Endothelial cell of umbilical vein (primary cell): Measurements from ENCODE around the gene EFTUD2. TPM values are rescaled to one million over a fixed set of nuclear protein-coding genes. Genes with fewer than 3 reads are reported as not detected.
"Not testable (repeated sequence)": the region's sequence is repeated elsewhere in the genome, so short reads cannot be mapped to it uniquely, and the experiment has no call there.

Experiments
- BruUV-seq: library from RNA; stranded (reverse); fragments of 400-500 nt; replicated peaks from 2 replicates; lab custom pipeline; 2021; lab: Mats Ljungman, UMichigan
- CTCF ChIA-PET: fragments of 300-600, 350-600 bp; sonication (Branson Sonifier 250); formaldehyde crosslinking; loops from one replicate; lab custom pipeline; 2021; ENCODE audit warnings: antibody characterized with exemption, inconsistent platforms; lab: Charles Lee
- POLR2A ChIA-PET: fragments of 300-600, 350-600 bp; sonication (Branson Sonifier 250); formaldehyde crosslinking; loops from one replicate; lab custom pipeline; 2021; ENCODE audit warnings: antibody characterized with exemption, inconsistent platforms; lab: Charles Lee
- DNase-seq: peaks from one replicate; pipeline ENCODE4 v3.0.0-alpha.2; 2011; ENCODE audit warnings: low read depth, low spot score
- FAIRE-seq: peaks from 2 replicates; lab custom pipeline; 2011; peaks lifted over from hg19 to GRCh38; lab: Jason Lieb, UNC
- H2AFZ ChIP-seq: 2 replicates; pipeline ENCODE4 v1.6.0; 2012; ENCODE audit warnings: low read depth, low read length, control low read depth, inconsistent platforms
- H3K27ac ChIP-seq: 2 replicates; pipeline ENCODE4 v1.5.1; 2011; ENCODE audit warnings: low read depth, mild to moderate bottlenecking, control low read depth, low read length, moderate library complexity; ENCODE audit not compliant: insufficient read depth
- H3K27me3 ChIP-seq, 2 experiments: 2 replicates each; pipeline versions ENCODE4 v1.6.0 to v1.6.1; 2011; ENCODE audit warnings: low read length in 2 of 2, mixed read lengths in 1 of 2; ENCODE audit not compliant: control insufficient read depth in 2 of 2, insufficient read depth in 2 of 2
- H3K36me3 ChIP-seq, 2 experiments: 2 replicates in 1 of 2; 3 replicates in 1 of 2; pipeline ENCODE4 v1.5.1; 2011; ENCODE audit warnings: low read length in 2 of 2, mild to moderate bottlenecking in 1 of 2, moderate library complexity in 1 of 2; ENCODE audit not compliant: control insufficient read depth in 2 of 2, insufficient read depth in 2 of 2; ENCODE audit errors: extremely low read depth in 1 of 2
- H3K4me1 ChIP-seq: 3 replicates; pipeline ENCODE4 v1.5.1; 2011; ENCODE audit warnings: mild to moderate bottlenecking, low read length; ENCODE audit not compliant: control insufficient read depth, insufficient read depth; ENCODE audit errors: extremely low read depth
- H3K4me2 ChIP-seq: 2 replicates; pipeline ENCODE4 v1.6.1; 2011; ENCODE audit warnings: low read length, control low read depth, mixed read lengths; ENCODE audit not compliant: insufficient read depth
- H3K4me3 ChIP-seq, 3 experiments: fragments of 200-600 bp in 1 of 3; sonication (generic), shearing (Covaris generic) in 1 of 3; replicated peaks in 1 of 3; 2 replicates each; pipeline ENCODE4 v1.5.1; 2011 to 2016; ENCODE audit warnings: control low read depth in 3 of 3, low read length in 3 of 3, mild to moderate bottlenecking in 2 of 3, inconsistent platforms in 1 of 3, low read depth in 1 of 3, moderate library complexity in 1 of 3; ENCODE audit not compliant: insufficient read depth in 1 of 3
- H3K79me2 ChIP-seq: 2 replicates; pipeline ENCODE4 v1.6.0; 2012; ENCODE audit warnings: low read length, inconsistent platforms; ENCODE audit not compliant: control insufficient read depth, insufficient read depth
- H3K9ac ChIP-seq: replicated peaks from 2 replicates; pipeline ENCODE3; 2011; ENCODE audit warnings: low read length, control low read depth; ENCODE audit not compliant: insufficient read depth; ENCODE audit errors: extremely low read depth
- H3K9me1 ChIP-seq: replicated peaks from 3 replicates; pipeline ENCODE4 v1.6.0; 2011; ENCODE audit warnings: mild to moderate bottlenecking, low read length; ENCODE audit not compliant: control insufficient read depth, insufficient read depth; ENCODE audit errors: extremely low read depth
- H3K9me3 ChIP-seq: replicated peaks from 2 replicates; pipeline ENCODE4 v1.5.1; 2012; ENCODE audit warnings: low read length, inconsistent platforms; ENCODE audit not compliant: control insufficient read depth, insufficient read depth
- H4K20me1 ChIP-seq: replicated peaks from 2 replicates; pipeline ENCODE3; 2011; ENCODE audit warnings: mild to moderate bottlenecking, low read length; ENCODE audit not compliant: control insufficient read depth, insufficient read depth; ENCODE audit errors: extremely low read depth
- CTCF ChIP-seq, 2 donors: IDR thresholded peaks; 1 replicate in 1 of 2; 2 replicates in 1 of 2; pipeline ENCODE4 v1.5.1; 2011; ENCODE audit warnings: low read length in 2 of 2, mild to moderate bottlenecking in 2 of 2, moderate library complexity in 2 of 2, control low read depth in 1 of 2, inconsistent platforms in 1 of 2, low read depth in 1 of 2; ENCODE audit not compliant: insufficient read depth in 1 of 2; ENCODE audit errors: extremely low read depth in 1 of 2
- EZH2 ChIP-seq: IDR thresholded peaks from 2 replicates; pipeline ENCODE4 v1.6.1; 2012; ENCODE audit warnings: borderline replicate concordance, low read depth, mild to moderate bottlenecking, moderate library complexity, low read length, inconsistent platforms; ENCODE audit not compliant: severe bottlenecking
- FOS ChIP-seq: IDR thresholded peaks from 2 replicates; pipeline ENCODE4 v1.6.1; 2011; ENCODE audit warnings: mild to moderate bottlenecking, low read length, moderate library complexity, borderline replicate concordance; ENCODE audit not compliant: insufficient read depth
- GATA2 ChIP-seq: IDR thresholded peaks from 2 replicates; pipeline ENCODE4 v1.7.0; 2011; ENCODE audit warnings: low read depth, mild to moderate bottlenecking, moderate library complexity, mixed read lengths, low read length; ENCODE audit not compliant: insufficient read length, insufficient read depth
- JUN ChIP-seq: IDR thresholded peaks from 2 replicates; pipeline ENCODE4 v1.6.1; 2011; ENCODE audit warnings: borderline replicate concordance, low read depth; ENCODE audit not compliant: insufficient read length, insufficient read depth
- MAX ChIP-seq: IDR thresholded peaks from 2 replicates; pipeline ENCODE4 v1.6.1; 2011; ENCODE audit not compliant: insufficient read depth, insufficient read length
- MYC ChIP-seq: IDR thresholded peaks from one replicate; pipeline ENCODE4 v1.6.1; 2011; ENCODE audit warnings: mild to moderate bottlenecking, low read depth, low read length
- POLR2A ChIP-seq: IDR thresholded peaks from 2 replicates; pipeline ENCODE4 v1.6.1; 2012; ENCODE audit warnings: low read depth, mild to moderate bottlenecking, control low read depth, low read length
- POLR2AphosphoS5 ChIP-seq: IDR thresholded peaks from 2 replicates; pipeline ENCODE4 v1.6.1; 2012; ENCODE audit warnings: low read depth, mild to moderate bottlenecking, control low read depth, low read length, moderate library complexity; ENCODE audit not compliant: insufficient read depth
- dilution Hi-C: fragments of 300-500 bp; cut with MboI; formaldehyde crosslinking; loops from one replicate; pipeline ENCODE4 v1.15.0; 2019; ENCODE audit warnings: low sequenced_read_pairs; ENCODE audit not compliant: extremely low pct_ligation_motif_present
- intact Hi-C: fragments of 100-400 bp; cut with micrococcal nuclease; formaldehyde crosslinking; loops from one replicate; pipeline ENCODE4 v1.10.0; 2022
- polyA plus RNA-seq, 4 experiments: library from polyadenylated mRNA; depleted of rRNA in 3 of 4; stranded (reverse) in 3 of 4; unstranded in 1 of 4; fragments of >200 nt; gene quantifications; 2 replicates each; pipeline versions ENCODE4 v1.2.1 to v1.2.3, GENCODE V29; 2011 to 2012; ENCODE audit warnings: missing spikeins in 1 of 4
- total RNA-seq: library from RNA; stranded (reverse); gene quantifications from 2 replicates; pipeline ENCODE4 v1.2.3, GENCODE V29; 2021

EFTUD2 gene
- total and polyA plus RNA-seq, 2 donors (not counting 3 experiments of a cell fraction or from before 2014, with no cell fraction given): 125 to 170 TPM

GRCh38 chr17:44812263-44812662, 87.0 kb downstream of the EFTUD2 start:
- dilution Hi-C loops (no loop called here), intact Hi-C loops (no loop called here)
- Histone ChIP-seq H2AFZ (no peak overlapping the region), H3K4me1 (no peaks in the 10 kb centered on the region), H3K79me2 (peaks cover 38% of the 10 kb centered on the region), H3K9ac (no peak overlapping the region), H4K20me1 (no peaks in the 10 kb centered on the region), H3K27ac (no peak overlapping the region), H3K36me3 (no peaks in the 10 kb centered on the region), H3K27me3 (no peaks in the 10 kb centered on the region), H3K4me2 (no peak overlapping the region), H3K9me1 (no peaks in the 10 kb centered on the region), H3K4me3 (no peak overlapping the region), H3K9me3 (no peaks in the 10 kb centered on the region)
- DNase-seq: no peak
- ChIA-PET POLR2A (no interaction called here), CTCF (interaction anchor here (1.0 to 1.5 kb wide), 2 partner anchors 9 to 34 kb away, joined by 3 to 4 read pairs; no protein-coding TSS in a partner anchor)
- BruUV-seq: no TSS peak
- TF ChIP-seq POLR2AphosphoS5: no peak
- no peak for TF ChIP-seq JUN
- no peak for TF ChIP-seq EZH2
- TF ChIP-seq POLR2A: no peak
- no peak for TF ChIP-seq FOS
- no peak for TF ChIP-seq CTCF (IDR thresholded peaks at IDR 0.05; ENCODE audit: extremely low read depth in 1 of 2, insufficient read depth in 1 of 2, low read depth in 1 of 2, low read length in 2 of 2)
- no peak for TF ChIP-seq MAX
- no peak for TF ChIP-seq GATA2
- TF ChIP-seq MYC: no peak
- FAIRE-seq: no peak

GRCh38 chr17:44808656-44809388, 90.4 kb downstream of the EFTUD2 start:
- H3K27me3 ChIP-seq, H3K9ac ChIP-seq, H3K27ac ChIP-seq, FAIRE-seq, H3K4me2 ChIP-seq, H4K20me1 ChIP-seq, BruUV-seq, dilution Hi-C loops, H3K9me1 ChIP-seq, H3K9me3 ChIP-seq, intact Hi-C loops, H3K4me1 ChIP-seq, H2AFZ ChIP-seq, H3K4me3 ChIP-seq, DNase-seq: not testable (repeated sequence)
- peaks cover 13% of the 10 kb centered on the region in 2 experiments for H3K36me3 ChIP-seq
- CTCF ChIA-PET: interaction anchor here (0.8 to 0.9 kb wide), 2 partner anchors 11 to 29 kb away, joined by 3 to 4 read pairs; no protein-coding TSS in a partner anchor
- POLR2A ChIA-PET: interaction anchor here (0.7 kb wide), 1 partner anchor 49 kb away, joined by 3 read pairs; no protein-coding TSS in a partner anchor
- peaks cover 22% of the 10 kb centered on the region for H3K79me2 ChIP-seq
